ENCODE data around the gene MAGI2. TPM values are rescaled to one million over a fixed set of nuclear protein-coding genes. Genes with fewer than 3 reads are reported as not detected.

The MAGI2 gene
- polyA plus RNA-seq, 1 experiment = 0.81 TPM

DNA sequence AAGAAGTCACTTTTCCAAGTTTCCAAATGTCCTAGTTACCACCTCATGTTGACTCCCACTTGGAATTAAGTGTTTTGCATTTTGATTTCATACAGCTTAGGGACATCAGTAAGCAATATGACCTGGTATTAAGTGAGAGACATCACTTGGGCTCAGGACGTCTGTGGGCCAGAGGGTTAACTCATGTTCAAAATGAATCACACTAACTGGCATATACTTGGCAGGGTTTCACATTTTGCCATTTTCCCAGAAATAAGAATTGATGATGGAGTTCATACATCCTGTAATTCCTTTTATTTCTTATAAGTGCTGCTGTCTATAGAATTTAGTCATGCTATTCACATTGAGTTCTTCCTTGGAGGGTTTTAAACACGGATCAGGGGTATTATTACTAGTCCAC is 1138.3 kb downstream of the MAGI2 start:
- TF ChIP-seq, protein P1, sequence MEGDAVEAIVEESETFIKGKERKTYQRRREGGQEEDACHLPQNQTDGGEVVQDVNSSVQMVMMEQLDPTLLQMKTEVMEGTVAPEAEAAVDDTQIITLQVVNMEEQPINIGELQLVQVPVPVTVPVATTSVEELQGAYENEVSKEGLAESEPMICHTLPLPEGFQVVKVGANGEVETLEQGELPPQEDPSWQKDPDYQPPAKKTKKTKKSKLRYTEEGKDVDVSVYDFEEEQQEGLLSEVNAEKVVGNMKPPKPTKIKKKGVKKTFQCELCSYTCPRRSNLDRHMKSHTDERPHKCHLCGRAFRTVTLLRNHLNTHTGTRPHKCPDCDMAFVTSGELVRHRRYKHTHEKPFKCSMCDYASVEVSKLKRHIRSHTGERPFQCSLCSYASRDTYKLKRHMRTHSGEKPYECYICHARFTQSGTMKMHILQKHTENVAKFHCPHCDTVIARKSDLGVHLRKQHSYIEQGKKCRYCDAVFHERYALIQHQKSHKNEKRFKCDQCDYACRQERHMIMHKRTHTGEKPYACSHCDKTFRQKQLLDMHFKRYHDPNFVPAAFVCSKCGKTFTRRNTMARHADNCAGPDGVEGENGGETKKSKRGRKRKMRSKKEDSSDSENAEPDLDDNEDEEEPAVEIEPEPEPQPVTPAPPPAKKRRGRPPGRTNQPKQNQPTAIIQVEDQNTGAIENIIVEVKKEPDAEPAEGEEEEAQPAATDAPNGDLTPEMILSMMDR (IDR thresholded peaks at IDR 0.05; ENCODE audit: insufficient read depth, low read depth, low read length) = no peak
- Histone ChIP-seq H3K27me3 (ENCODE audit: control insufficient read depth, insufficient read depth, low read length) (no peaks in the 10 kb centered on the region), H3K36me3 (ENCODE audit: control insufficient read depth, insufficient read depth, low read length) (no peaks in the 10 kb centered on the region), H3K4me3 (ENCODE audit: low read depth, low read length) (no peak overlapping the region)
- POLR2A ChIA-PET = no interaction called here
- no peak for DNase-seq (ENCODE audit: low read depth)
- CTCF ChIA-PET = no interaction called here

DNA sequence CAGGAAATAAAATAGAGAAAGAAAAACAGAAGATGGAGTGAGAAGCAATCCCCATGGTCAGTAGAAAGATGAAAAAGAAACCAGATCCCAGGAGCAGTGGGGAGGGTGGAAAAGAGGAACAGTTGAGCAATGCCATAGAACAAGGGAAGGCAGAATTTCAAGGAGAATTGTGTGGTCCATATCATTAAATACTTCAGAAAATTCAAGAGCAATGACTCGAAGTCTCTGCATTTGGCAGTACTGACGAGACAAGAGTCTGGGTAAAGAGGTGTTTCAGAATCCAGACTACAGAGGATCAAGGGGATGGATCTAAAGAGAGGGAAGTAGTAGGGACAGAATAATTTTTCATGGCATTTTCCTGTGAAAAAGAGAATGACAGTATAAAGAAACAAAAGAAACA is 1142.3 kb downstream of the MAGI2 start:
- TF ChIP-seq, protein P1 (IDR thresholded peaks at IDR 0.05; ENCODE audit: insufficient read depth, low read depth, low read length) = no peak
- no peaks in the 10 kb centered on the region for H3K27me3 ChIP-seq (ENCODE audit: control insufficient read depth, insufficient read depth, low read length)
- DNase-seq (ENCODE audit: low read depth) = no peak
- CTCF ChIA-PET = interaction anchor here (1.3 kb wide), 1 partner anchor 10 kb away, joined by 4 read pairs; no protein-coding TSS in a partner anchor
- POLR2A ChIA-PET = no interaction called here
- H3K36me3 ChIP-seq (ENCODE audit: control insufficient read depth, insufficient read depth, low read length) = no peaks in the 10 kb centered on the region
- no peak overlapping the region for H3K4me3 ChIP-seq (ENCODE audit: low read depth, low read length)

DNA sequence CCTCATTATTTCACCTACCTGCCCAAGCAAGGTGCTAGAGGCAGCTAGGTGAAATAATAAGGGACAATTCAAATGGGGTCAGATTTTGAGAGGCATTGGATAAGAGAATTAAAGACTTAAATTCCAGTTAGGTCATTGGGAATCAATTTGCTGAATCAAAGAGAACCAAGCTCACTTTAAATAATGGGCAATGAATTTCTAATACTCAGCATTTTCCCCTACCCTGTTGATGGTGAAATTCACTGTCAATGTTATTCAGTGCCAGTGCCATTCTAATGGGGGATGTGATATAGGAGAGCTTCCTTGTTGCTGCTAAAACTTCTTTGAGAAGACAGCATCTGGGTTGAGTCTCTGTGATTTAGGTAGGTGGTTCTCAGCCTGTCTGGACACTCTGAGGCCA is 1145.6 kb downstream of the MAGI2 start:
- no peak overlapping the region for H3K4me3 ChIP-seq (ENCODE audit: low read depth, low read length)
- ChIA-PET CTCF (interaction anchor here (0.8 kb wide), 1 partner anchor 86 kb away, joined by 3 read pairs; no protein-coding TSS in a partner anchor), POLR2A (no interaction called here)
- H3K36me3 ChIP-seq (ENCODE audit: control insufficient read depth, insufficient read depth, low read length) = no peaks in the 10 kb centered on the region
- no peaks in the 10 kb centered on the region for H3K27me3 ChIP-seq (ENCODE audit: control insufficient read depth, insufficient read depth, low read length)
- TF ChIP-seq, protein P1 (IDR thresholded peaks at IDR 0.05; ENCODE audit: insufficient read depth, low read depth, low read length) = no peak
- DNase-seq (ENCODE audit: low read depth) = no peak

DNA sequence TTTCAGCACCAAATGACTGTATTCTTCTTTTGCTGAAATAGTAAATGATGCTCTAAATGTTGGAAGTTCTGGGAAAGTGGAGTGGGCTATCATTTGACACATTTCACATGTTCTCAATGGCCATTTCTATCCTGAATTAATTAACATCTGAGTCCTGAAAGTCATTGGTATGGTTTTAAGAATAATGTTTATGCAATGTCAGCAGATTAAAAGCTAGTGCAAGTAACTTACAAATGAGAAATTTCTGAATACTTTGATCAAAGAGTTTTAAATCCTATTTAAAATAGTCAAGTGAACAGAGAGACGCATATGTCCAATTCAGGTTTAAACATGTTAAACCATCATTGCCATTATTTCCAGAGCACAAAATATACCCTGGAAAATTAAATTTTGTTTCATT is 1146.8 kb downstream of the MAGI2 start:
- Histone ChIP-seq H3K36me3 (ENCODE audit: control insufficient read depth, insufficient read depth, low read length) (no peaks in the 10 kb centered on the region), H3K4me3 (ENCODE audit: low read depth, low read length) (no peak overlapping the region), H3K27me3 (ENCODE audit: control insufficient read depth, insufficient read depth, low read length) (no peaks in the 10 kb centered on the region)
- DNase-seq (ENCODE audit: low read depth) = no peak
- POLR2A ChIA-PET = no interaction called here
- TF ChIP-seq, protein P1 (IDR thresholded peaks at IDR 0.05; ENCODE audit: insufficient read depth, low read depth, low read length) = no peak
- CTCF ChIA-PET = no interaction called here

GRCh38 chr7:78301407-78301806 is 1152.1 kb downstream of the MAGI2 start:
- no peaks in the 10 kb centered on the region for H3K36me3 ChIP-seq (ENCODE audit: control insufficient read depth, insufficient read depth, low read length)

More at GRCh38 chr7:78301407-78301806, 1152.1 kb downstream of the MAGI2 start:
- Histone ChIP-seq H3K27me3 (ENCODE audit: control insufficient read depth, insufficient read depth, low read length) (no peaks in the 10 kb centered on the region), H3K4me3 (ENCODE audit: low read depth, low read length) (no peak overlapping the region)
- ChIA-PET POLR2A (interaction anchor here (0.6 to 0.7 kb wide), 2 partner anchors 69 to 95 kb away, joined by 3 to 7 read pairs; no protein-coding TSS in a partner anchor), CTCF (interaction anchor here (1.4 to 1.7 kb wide), 2 partner anchors 9 to 18 kb away, joined by 3 to 4 read pairs; no protein-coding TSS in a partner anchor)
- peak; percentile 49 for DNase-seq (ENCODE audit: low read depth)
- TF ChIP-seq, protein P1 (IDR thresholded peaks at IDR 0.05; ENCODE audit: insufficient read depth, low read depth, low read length) = no peak

All from BJ (cell line).